Adipose tissue (tissue), 3 donors: Measurements from ENCODE around the gene NFATC3. TPM values are rescaled to one million over a fixed set of nuclear protein-coding genes. Genes with fewer than 3 reads are reported as not detected.
"Not testable (repeated sequence)": the region's sequence is repeated elsewhere in the genome, so short reads cannot be mapped to it uniquely, and the experiment has no call there.

ENCODE experiments used
- H3K27ac ChIP-seq: one replicate; pipeline ENCODE4 v1.5.1; 2013; ENCODE audit warnings: low read depth, low read length
- WGBS, 3 donors: extraction: QIAGEN DNeasy Blood & Tissue Kit; methylation state at CpG; one replicate each; pipeline ENCODE4 v1.1.7; 2013; 5-methylcytosine and 5-hydroxymethylcytosine counted together
- polyA plus RNA-seq, 3 donors: library from polyadenylated mRNA; stranded (reverse); fragments of 200-250 nt; gene quantifications; one replicate each; pipeline ENCODE4 v1.2.3, GENCODE V29; 2013
- donor health status: healthy with polysubstance abuse.
- donor health status: Bipolar disorder and iron deficiency.
- donor health status: healthy.

Gene NFATC3
- polyA plus RNA-seq, 3 donors: 5.9 to 12.5 (median 11.2) TPM

DNA sequence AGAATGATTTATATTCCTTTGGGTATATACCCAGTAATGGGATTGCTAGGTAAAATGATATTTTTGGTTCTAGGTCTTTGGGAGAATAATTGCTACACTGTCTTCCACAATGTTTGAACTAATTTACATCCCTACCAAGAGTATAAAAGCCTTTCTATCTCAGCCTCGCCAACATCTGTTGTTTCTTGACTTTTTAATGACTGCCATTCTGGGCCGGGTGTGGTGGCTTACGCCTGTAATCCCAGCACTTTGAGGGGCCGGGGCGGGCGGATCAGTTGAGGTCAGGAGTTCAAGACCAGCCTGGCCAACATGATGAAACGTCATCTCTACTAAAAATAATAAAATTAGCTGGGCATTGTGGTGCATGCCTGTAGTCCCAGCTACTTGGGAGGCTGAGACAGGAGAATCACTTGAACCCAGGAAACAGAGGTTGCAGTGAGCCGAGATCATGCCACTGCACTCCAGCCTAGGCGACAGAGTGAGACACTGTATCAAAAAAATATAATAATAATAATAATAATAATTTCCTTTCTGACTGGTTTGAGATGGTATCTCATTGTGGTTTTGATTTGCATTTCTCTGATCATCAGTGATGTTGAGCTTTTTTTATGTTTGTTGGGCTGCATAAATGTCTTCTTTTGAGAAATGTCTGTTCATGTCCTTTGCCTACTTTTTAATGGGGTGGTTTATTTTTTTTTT, 22.2 kb downstream of the NFATC3 start:
- H3K27ac ChIP-seq: not testable (repeated sequence)
- WGBS, 3 donors: 90 to 97% (median 90%) methylated on average over 9 of the region's 9 CpGs

DNA sequence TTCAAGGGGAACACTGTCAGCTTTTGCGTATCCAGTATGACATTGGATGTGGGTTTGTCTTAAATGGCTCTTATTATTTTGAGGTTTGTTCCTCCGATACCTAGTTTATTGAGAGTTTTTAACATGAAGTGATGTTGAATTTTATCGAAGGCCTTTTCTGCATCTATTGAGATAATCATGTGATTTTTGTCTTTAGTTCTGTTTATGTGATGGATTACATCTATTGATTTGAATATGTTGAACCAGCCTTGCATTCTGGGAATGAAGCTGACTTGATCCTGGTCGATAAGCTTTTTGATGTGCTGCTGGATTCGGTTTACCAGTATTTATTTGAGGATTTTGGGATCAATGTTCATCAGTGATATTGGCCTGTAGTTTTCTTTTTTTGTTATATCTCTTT, 24.0 kb downstream of the NFATC3 start:
- H3K27ac ChIP-seq: not testable (repeated sequence)
- WGBS, 3 donors: 99% methylated on average over 5 of the region's 5 CpGs

DNA sequence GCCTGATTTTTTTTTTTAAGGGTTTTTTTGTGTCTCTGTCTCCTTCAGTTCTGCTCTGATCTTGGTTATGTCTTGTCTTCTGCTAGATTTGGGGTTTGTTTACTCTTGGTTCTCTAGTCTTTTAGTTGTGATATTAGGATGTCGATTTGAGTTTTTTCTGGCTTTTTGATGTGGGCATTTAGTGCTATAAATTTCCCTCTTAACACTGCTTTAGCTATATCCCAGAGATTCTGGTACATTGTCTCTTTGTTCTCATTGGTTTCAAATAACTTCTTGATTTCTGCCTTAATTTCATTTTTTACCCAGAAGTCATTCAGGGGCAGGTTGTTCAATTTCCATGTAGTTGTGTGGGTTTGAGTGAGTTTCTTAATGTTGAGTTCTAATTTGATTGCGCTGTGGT, 25.4 kb downstream of the NFATC3 start:
- not testable (repeated sequence) for H3K27ac ChIP-seq
- 94 to 98% (median 96%) methylated on average over 2 of the region's 2 CpGs for WGBS, 3 donors

DNA sequence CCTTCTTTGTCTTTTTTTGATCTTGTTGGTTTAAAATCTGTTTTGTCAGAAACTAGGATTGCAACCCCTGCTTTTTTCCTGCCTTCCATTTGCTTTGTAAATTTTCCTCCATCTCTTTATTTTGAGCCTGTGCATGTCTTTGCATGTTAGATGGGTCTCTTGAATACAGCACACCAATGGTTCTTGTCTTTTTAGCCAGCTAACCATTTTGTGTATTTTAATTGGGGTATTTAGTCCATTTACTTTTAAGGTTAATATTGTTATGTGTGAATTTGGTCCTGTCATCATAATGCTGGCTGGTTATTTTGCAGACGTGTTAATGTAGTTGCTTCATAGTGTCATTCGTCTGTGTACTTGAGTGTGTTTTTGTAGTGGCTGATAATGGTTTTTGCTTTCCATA, 26.2 kb downstream of the NFATC3 start:
- WGBS, 3 donors: 87 to 89% (median 89%) methylated on average over 2 of the region's 2 CpGs

DNA sequence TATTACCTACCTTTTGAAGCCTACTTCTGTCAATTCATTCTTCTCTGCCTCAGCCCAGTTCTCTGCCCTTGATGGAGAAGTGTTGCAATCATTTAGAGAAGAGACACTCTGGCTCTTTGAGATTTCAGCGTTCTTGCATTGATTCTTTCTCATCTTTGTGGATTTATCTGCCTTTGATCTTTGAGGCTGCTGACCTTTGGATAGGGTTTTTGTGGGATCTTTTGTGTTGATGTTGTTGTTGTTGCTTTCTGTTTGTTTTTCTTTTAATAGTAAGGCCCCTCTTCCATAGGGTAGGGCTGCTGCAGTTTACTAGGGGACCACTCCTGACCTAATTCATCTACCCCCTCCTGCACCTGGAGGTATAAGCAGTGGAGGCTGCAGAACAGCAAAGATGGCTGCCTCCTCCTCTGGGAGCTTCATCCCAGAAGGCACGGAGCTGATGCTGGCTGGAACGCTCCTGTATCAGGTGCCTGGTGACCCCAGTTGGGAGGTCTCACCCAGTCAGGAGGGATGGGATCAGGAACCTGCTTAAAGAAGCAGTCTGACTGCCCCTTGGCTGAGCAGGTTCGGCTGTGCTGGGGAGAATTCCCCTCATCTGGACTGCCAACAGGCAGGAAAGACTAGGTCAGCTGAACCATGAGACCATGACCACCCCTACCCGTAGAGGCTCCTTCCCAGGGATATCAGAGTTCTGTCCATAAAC, 28.0 kb downstream of the NFATC3 start:
- 84 to 86% (median 85%) methylated on average over 5 of the region's 5 CpGs for WGBS, 3 donors
- H3K27ac ChIP-seq: no peak overlapping the region

More for the DNA sequence above, 26.2 kb downstream of the NFATC3 start:
- H3K27ac ChIP-seq: no peak overlapping the region

DNA sequence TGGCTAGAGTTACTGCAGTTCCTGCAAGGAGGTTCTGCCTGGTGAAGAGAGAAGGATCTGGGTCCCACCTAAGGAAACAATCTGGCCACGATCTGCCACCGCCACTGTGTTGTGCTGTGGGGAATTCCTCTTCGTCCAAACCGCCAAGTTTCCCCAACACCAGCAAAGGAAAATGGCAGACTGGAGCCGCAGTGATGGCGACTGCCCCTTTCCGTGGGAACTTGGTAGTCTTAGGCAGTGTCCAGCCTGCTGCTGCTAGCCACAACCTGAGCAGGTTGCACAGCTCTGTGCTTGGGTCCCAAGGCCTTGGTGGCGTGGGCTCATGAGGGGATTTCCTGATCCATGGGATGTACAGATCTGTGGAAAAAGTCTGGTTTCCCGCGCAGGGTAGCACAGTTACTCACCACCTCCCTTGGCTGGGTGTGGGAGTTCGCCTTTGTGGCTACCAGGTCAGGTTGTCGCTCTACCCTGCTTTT, 28.6 kb downstream of the NFATC3 start:
- H3K27ac ChIP-seq: no peak overlapping the region
- WGBS, 3 donors: 95 to 99% (median 96%) methylated on average over 12 of the region's 12 CpGs

GRCh38 chr16:68114939-68115338, 29.8 kb downstream of the NFATC3 start:
- H3K27ac ChIP-seq: not testable (repeated sequence)
- 85 to 96% (median 87%) methylated on average over 8 of the region's 8 CpGs for WGBS, 3 donors

- H3K27ac ChIP-seq: no peak overlapping the region
- 71 to 76% (median 74%) methylated on average over 2 of the region's 2 CpGs for WGBS, 3 donors
Measured at GRCh38 chr16:68115851-68116250, 30.7 kb downstream of the NFATC3 start.

- H3K27ac ChIP-seq: no peak overlapping the region
- WGBS, 3 donors: 72 to 82% (median 78%) methylated on average over 2 of the region's 2 CpGs
Measured at GRCh38 chr16:68116256-68116867, 31.2 kb downstream of the NFATC3 start.

GRCh38 chr16:68117884-68118283, 32.7 kb downstream of the NFATC3 start:
- H3K27ac ChIP-seq: no peak overlapping the region
- WGBS, 3 donors: 81 to 90% (median 89%) methylated on average over 3 of the region's 3 CpGs

GRCh38 chr16:68118954-68119353, 33.8 kb downstream of the NFATC3 start:
- H3K27ac ChIP-seq: not testable (repeated sequence)
- 90 to 95% (median 95%) methylated on average over 13 of the region's 13 CpGs for WGBS, 3 donors

DNA sequence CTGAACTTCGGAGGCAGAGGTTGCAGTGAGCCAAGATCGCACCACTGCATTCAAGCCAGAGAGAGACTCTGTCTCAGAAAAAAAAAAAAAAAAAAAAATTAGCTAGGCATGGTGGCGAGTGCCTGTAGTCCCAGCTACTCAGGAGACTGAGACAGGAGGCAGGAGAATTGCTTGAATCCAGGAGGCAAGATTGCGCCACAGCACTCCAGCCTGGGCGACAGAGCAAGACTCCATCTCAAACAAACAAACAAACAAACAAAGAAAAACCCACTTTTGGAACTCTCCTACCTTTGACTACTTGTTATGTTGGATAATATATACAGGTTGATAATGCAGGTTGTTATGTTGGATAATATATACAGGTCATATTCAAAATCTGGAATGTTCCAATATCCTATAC, 35.3 kb downstream of the NFATC3 start:
- not testable (repeated sequence) for H3K27ac ChIP-seq
- 89 to 99% (median 94%) methylated on average over 5 of the region's 5 CpGs for WGBS, 3 donors

DNA sequence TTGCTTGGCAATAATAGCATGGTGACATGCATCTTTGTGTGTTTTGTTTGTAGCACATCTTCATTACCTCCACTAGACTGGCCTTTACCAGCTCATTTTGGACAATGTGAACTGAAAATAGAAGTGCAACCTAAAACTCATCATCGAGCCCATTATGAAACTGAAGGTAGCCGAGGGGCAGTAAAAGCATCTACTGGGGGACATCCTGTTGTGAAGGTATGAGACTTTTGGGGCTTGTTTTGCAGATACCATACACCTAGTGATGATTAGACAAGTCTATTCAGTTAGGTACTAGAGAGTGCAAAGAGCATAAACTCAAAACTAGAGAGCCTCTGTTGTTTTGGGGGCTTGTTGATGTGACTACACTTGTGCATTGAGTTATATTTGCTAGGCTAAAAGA, 41.2 kb downstream of the NFATC3 start:
- no peak overlapping the region for H3K27ac ChIP-seq
- 87 to 98% (median 91%) methylated on average over 2 of the region's 2 CpGs for WGBS, 3 donors

- WGBS, 3 donors: 70 to 83% (median 78%) methylated on average over 6 of the region's 6 CpGs
- no peak overlapping the region for H3K27ac ChIP-seq
Measured at GRCh38 chr16:68128577-68129305, 43.6 kb downstream of the NFATC3 start.

- 90 to 95% (median 94%) methylated on average over 3 of the region's 3 CpGs for WGBS, 3 donors
- H3K27ac ChIP-seq: no peak overlapping the region
Measured at GRCh38 chr16:68130520-68130919, 45.4 kb downstream of the NFATC3 start.

DNA sequence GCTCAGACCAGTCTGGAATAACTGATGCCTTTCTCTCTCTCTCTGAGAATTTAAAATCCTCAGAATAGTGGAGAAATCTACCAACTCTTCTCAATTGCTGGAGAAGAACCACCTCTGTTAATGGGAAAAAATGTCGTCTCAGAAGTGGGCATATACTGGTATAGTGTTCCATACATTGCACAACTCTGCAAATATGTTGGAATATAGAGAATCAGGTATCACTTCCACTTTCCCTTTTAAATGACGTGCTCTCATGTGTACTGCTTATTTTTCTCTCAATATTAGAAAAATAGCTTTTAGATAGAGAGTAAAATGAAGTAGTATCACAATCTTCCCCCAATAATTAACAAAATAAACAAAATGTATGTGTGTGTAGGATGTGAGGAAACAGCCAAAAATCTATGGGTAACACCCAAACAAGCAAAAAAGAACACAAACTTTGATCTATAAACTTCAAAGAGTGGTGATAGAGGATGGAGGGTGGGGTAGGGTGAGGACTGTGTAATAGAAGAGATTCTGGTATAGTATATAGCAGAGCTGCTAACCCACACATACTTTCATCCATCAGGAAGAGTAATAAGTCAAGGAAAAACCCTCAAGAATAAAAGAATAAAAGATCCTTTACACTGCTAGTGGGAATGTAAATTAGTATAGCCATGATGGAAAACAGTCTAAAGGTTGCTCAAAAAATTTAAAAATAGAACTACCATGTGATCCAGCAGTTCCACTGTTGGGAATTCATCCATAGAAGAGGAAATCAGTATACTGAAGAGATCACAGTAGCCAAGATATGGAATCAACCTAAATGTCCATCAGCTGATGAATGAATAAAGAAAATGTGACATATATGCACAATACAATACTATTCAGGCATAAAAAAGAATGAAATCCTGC, 46.9 kb downstream of the NFATC3 start:
- no peak overlapping the region for H3K27ac ChIP-seq
- 67 to 91% (median 81%) methylated on average over 2 of the region's 2 CpGs for WGBS, 3 donors

DNA sequence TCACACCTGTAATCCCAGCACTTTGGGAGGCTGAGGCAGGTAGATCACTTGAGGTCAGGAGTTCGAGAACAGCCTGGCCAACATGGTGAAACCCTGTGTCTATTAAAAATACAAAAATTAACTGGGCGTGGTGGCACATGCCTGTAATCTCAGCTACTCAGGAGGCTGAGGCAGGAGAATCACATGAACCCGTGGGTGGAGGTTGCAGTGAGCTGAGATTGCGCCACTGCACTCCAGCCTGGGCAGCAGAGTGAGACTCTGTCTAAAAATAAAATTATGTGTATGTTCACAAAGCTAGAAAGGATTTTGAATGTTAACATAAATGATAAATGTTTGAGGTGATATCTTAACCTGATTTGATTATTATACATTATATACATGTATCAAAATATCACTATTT, 47.8 kb downstream of the NFATC3 start:
- WGBS, 3 donors: 89 to 94% (median 91%) methylated on average over 4 of the region's 4 CpGs
- H3K27ac ChIP-seq: not testable (repeated sequence)

DNA sequence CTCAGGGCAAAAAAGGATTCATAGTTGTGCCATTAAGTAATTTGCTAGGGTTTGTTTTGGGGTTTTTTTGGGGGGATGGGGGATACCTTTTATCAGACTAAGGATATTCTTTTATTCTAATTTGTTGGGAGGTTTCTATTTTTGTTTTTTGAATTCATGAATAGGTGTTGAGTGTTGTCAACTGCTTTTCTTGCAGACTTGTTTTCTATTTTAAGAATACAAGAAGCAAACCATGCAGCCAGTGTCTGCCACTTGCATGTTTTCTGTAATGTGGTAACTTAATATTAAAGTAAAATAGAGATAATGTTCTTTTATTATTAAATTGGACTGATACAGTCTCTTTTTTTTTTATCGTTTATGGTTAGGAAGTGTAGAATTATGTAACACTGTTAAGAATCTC, 49.5 kb downstream of the NFATC3 start:
- no peak overlapping the region for H3K27ac ChIP-seq
- WGBS, 3 donors: 62 to 90% (median 68%) methylated on average over 1 of the region's 1 CpG
